NCI-H82 treated with DMSO at 0.1 percent for 48 hours (cell line): ENCODE measurements around the gene LRRTM4.

Experiments
- DNase-seq: peaks from one replicate; lab custom pipeline; 2025; ENCODE audit not compliant: unreplicated experiment; lab: John Stamatoyannopoulos, UW

The LRRTM4 gene

GRCh38 chr2:77325395-77325794 is 196.8 kb downstream of the LRRTM4 start:
- DNase-seq = no peak

- no peak for DNase-seq
Observed at GRCh38 chr2:77322431-77322830, 199.7 kb downstream of the LRRTM4 start.

GRCh38 chr2:77314721-77315120 is 207.5 kb downstream of the LRRTM4 start:
- no peak for DNase-seq

GRCh38 chr2:77310416-77310815 is 211.8 kb downstream of the LRRTM4 start:
- DNase-seq = no peak

GRCh38 chr2:77309725-77310124 is 212.5 kb downstream of the LRRTM4 start:
- no peak for DNase-seq

- no peak for DNase-seq
Observed at GRCh38 chr2:77301441-77301840, 220.7 kb downstream of the LRRTM4 start.

- no peak for DNase-seq
Observed at GRCh38 chr2:77296791-77297190, 225.4 kb downstream of the LRRTM4 start.

- no peak for DNase-seq
Observed at GRCh38 chr2:77294474-77294873, 227.7 kb downstream of the LRRTM4 start.

GRCh38 chr2:77284353-77284752 is 237.8 kb downstream of the LRRTM4 start:
- no peak for DNase-seq

- no peak for DNase-seq
Observed at GRCh38 chr2:77271262-77271661, 250.9 kb downstream of the LRRTM4 start.

- DNase-seq = no peak
Observed at GRCh38 chr2:77270433-77270832, 251.7 kb downstream of the LRRTM4 start.

GRCh38 chr2:77268626-77269025 is 253.6 kb downstream of the LRRTM4 start:
- DNase-seq = no peak

- no peak for DNase-seq
Observed at GRCh38 chr2:77232909-77233425, 289.2 kb downstream of the LRRTM4 start.

- DNase-seq = no peak
Observed at GRCh38 chr2:77228391-77228790, 293.8 kb downstream of the LRRTM4 start.

GRCh38 chr2:77210725-77211124 is 311.5 kb downstream of the LRRTM4 start:
- DNase-seq = no peak

- no peak for DNase-seq
Observed at GRCh38 chr2:77207331-77207730, 314.8 kb downstream of the LRRTM4 start.

- DNase-seq = no peak
Observed at GRCh38 chr2:77201755-77202154, 320.4 kb downstream of the LRRTM4 start.

- DNase-seq = no peak
Observed at GRCh38 chr2:77199411-77199810, 322.8 kb downstream of the LRRTM4 start.

GRCh38 chr2:77193858-77194448 is 328.2 kb downstream of the LRRTM4 start:
- DNase-seq = no peak

GRCh38 chr2:77192811-77193289 is 329.3 kb downstream of the LRRTM4 start:
- DNase-seq = no peak

- DNase-seq = no peak
Observed at GRCh38 chr2:77191665-77192064, 330.5 kb downstream of the LRRTM4 start.

- no peak for DNase-seq
Observed at GRCh38 chr2:77190721-77191346, 331.3 kb downstream of the LRRTM4 start.

- DNase-seq = no peak
Observed at GRCh38 chr2:77185052-77185451, 337.1 kb downstream of the LRRTM4 start.
